HG02759 (cell line): ENCODE data around the gene CST3.
"Not testable (repeated sequence)": the region's sequence is repeated elsewhere in the genome, so short reads cannot be mapped to it uniquely, and the experiment has no call there.

Experiments used
- ATAC-seq: cut with Tn5 transposase; IDR thresholded peaks from one replicate; pipeline ENCODE4 v1.9.1; 2021; ENCODE audit warnings: mild to moderate bottlenecking, moderate library complexity; ENCODE audit not compliant: unreplicated experiment

Gene CST3

DNA sequence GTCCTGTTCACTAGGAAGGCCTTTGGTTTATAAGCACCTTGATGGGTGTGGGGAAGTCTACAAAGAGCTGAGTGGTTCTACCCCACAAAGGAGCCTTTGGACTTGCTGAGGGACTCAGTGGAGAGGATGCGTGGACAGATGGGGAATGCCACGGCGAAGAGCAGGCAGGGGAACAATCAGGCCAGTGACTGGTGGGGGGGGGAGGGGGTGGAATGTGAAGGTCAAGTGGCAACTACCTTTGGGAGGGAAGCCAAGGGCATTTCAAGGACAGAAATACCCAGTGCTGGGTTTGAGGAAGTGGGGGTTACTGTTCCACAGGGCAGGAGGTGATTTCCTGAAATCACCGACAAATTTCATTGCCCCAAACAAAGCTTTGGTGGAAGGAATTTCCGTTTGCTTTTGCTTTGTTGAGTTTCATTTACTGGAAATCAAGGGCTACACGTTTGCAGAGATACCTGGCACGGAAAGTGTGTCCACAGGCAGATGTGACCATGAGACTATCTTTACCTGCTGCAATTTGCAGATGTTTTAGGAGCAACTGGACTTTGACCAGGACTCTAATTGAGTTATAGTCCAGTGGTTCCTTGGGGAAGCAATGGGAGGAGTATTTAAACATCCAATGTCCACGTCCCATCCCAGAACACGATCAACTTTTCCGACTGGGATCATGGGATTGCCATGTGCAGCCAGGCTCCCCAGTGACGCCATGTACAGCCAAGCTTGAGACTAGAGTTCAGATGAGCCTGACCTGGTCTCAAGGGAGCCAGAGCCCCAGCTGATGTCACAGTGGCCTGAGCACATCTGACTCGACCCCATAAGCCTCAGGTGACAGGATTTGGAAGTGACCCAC lies 8.0 kb downstream of the CST3 start:
- ATAC-seq, result no peak

DNA sequence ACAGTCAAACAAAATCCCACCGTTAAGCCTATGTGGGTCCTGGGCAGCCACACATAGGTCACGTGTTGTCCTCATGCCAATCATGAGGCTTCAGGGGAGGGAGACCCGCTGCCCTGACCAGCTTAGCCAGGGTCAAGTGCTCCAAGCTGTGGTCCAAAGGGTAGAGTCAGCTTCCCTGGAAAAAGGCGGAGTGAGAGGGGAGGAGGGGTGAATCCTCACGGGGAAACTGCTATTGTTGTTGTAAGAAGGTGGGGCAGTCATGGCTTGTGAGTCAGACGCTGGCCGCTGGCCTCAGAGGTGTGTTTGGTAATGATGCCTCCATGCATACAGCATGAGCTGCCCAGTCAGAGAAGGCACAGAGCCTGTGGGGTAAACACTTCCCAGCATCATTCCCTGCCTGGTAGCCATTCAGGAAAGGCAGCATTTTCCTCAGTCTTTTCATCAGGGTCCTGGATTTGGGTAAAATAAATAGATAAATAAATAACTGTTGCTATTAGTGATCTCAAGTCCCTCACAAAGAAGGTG lies 8.7 kb downstream of the CST3 start:
- ATAC-seq, result no peak

DNA sequence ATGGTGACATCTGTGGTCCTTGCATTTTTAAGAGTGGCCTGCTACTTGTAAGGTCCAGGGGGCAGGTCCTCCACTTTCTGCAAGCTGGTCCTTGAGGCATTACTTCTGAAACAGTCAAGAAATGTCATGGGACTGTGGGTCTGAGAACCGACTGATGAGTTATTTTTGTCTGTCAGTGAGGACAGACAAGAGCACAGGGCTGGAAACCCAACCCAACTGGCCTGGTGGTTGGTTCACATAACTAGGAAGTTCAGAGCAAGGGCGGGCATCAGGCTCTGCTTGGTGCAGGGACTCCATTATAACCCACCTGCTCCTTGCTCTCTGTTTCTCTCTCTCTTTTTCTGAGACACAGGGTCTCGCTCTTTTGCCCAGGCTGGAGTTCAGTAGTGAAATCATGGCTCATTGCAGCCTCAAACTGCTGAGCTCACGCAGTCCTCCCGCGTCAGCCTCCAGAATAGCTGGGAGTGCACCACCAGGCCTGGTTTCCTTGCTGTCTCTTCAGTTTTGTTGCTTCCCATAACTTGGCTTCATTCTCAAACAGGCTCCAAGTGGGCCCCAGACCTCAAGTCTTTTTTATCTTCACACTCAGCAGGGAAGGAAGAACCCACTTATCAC lies 9.2 kb downstream of the CST3 start:
- ATAC-seq, result no peak

DNA sequence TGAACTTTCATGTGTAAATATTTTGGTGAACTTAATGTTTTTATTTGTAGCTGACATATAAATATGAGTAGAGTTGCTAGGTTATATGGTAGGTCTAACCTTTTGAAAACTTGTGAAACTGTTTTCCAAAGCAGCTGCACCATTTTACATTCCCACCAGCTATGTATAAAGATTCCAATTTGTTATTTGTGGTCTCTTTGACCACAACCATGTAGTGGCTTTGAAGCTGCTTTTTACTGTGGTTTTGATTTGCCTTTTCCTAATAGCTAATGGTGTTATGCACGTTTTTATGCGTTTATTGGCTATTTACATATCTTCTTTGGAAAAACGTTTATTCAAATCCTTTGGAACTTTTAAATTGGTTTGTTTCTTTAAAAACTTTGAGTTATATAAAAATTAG lies 10.3 kb downstream of the CST3 start:
- ATAC-seq, result no peak

DNA sequence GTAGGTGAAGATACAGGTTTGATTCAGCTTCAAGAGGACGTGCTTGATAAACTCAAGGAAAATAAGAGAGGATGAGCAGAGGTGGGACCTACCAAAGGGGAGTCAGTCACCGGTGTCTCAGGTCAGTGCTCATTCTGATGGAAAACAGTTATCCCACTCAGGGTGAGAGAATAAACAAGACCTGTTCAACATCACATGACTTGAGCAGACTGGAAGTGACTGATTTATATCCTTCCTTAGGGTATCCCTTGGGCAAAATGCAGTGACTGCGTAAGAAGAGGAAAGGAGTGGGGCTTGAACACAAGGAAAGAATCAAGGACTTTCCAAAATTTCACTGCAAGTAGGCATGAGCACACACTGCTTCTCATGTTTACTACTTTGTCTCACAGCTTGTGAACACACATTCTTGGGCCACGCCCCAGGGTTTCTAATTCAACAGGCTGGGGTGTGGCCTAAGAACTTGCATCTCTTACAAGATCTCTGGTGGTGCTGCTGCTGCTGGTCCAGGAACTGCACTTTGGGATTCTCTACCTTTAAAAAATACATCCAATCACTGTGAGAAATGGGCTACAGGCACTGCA lies 11.6 kb downstream of the CST3 start:
- ATAC-seq, result no peak

DNA sequence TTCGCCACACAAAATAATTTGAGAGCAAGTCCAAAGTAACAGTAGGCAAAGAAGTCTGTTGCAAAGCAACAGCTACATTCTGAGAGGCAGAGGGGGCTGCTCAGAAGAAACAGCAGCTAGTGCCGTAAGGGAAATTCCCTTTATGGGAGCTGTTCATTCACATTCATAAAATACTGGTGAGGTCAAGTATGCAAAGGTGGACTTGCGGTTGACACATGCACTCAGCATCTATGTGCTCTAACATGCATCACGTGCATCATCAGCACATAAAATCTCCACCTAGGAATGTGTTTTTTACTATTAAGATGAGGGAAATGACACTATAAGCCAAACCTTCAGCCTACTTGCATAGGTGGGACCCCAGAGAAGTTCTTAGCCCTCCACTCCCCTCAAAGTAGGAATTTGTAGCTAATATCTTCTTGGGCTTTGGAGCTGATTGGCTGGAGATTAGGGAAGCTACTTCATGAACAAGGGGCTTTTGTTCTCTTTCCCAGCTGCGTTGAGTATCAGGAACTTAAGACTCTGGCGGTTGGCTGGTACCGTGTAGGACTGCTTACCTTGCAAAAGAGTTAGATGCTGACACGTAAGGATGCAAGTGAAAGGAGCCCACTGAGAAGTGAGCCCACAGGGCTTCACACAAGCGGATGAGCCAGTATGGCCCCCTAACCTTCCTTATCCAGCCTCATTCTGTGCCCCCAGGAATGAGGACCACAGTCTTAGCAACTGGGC lies 12.4 kb downstream of the CST3 start:
- ATAC-seq, result no peak

DNA sequence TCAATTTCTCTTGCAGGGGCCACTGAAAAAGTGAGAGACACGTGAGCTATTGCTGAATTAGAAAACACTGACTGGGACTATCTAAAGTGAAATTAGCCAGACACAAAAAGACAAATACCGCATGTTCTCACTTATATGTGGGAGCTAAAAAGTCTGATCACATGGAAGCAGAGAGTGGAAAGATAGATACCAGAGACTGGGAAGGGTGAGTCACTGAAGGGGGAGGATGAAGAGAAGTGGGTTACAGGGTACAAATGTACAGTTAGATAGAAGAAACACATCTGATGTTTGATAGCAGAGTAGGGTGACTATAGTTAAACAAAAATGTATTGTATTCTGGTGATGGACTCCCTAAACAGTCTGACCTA lies 13.4 kb downstream of the CST3 start:
- ATAC-seq, result no peak

DNA sequence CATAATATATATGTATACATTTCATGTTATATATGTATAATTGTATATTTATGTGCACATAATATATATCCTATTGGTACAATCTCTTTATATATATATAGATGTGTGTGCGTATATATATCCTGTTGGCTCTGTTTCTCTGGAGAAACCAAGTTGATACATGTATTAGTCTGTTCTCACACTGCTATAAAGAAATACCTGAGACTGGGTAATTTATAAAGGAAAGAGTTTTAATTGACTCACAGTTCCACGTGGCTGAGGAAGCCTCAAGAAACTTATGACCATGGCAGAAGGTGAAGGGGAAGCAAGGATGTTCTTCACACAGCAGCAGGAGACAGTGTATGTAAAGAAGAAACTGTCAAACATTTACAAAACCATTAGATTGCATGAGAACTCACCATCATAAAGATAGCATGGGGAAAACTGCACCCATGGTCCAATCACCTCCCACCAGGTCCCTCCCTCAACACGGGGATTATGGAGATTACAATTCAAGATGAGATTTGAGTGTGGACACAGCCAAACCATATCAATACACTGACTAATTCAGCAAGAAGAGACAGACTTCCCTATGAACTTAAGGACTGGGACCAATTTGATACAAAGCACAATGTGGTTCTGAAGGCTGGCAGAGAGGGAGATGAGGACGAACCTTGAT lies 14.0 kb downstream of the CST3 start:
- ATAC-seq, result no peak

DNA sequence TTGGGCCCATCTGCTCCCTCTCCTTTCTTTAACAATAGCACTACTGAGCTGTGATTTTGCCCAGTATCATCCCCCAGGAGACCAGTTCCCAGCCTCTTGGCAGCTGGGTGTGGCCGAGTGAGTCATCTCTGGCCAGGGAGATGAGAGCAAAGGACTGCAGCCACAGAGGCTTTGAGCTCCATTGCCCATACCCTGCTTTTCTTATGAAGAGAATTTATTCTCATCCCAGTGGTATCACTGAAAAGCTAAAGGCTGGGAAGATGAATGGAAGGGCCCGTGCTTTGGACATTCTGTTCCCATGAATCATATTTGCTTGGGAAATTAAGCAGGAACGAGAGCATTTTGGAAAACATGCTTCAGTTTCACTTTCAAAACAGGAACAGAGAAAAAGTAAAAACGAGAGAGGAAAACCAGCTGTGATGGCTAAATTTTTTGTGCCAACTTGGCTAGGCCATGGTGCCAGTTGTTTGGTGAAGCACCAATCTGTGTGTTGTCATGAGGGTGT lies 14.9 kb downstream of the CST3 start:
- ATAC-seq, result peak; percentile 88

DNA sequence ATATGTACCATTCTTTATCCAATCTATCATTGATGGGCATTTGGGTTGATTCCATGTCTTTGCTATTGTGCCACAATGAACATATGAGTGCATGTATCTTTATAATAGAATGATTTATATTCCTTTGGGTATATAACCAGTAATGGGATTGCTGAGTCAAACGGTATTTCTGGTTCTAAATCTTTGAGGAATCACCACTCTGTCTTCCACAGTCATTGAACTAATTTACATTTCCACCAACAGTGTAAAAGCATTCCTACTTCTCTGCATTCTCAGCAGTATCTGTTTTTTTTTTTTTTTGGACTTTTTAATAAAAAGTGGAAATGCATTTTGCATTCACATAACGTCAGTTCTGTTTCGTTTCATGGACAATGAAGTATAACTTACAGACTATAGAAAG lies 15.4 kb downstream of the CST3 start:
- not testable (repeated sequence) for ATAC-seq

DNA sequence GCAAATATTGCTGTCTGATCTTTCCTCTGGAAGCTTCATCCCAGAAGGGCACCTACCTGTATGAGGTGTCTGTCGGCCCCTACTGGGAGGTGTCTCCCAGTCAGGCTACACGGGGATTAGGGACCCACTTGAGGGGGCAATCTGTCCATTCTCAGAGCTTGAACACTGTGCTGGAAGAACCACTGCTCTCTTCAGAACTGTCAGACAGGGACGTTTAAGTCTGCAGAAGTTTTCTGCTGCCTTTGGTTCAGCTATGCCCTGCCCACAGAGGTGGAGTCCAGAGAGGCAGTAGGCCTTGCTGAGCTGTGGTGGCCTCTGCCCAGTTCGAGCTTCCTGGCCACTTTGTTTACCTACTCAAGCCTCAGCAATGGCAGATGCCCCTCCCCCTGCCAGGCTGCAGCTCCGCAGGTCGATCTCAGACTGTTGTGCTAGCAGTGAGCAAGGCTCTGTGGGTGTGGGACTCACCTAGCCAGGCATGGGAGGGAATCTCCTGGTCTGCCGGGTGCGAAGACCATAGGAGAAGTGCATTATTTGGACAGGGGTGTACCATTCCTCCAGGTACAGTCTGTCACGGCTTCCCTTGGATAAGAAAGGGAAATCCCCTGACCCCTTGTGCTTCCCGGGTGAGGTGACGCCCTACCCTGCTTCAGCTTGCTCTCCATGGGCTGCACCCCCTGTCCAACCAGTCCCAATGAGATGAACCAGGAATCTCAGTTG lies 16.9 kb downstream of the CST3 start:
- not testable (repeated sequence) for ATAC-seq

DNA sequence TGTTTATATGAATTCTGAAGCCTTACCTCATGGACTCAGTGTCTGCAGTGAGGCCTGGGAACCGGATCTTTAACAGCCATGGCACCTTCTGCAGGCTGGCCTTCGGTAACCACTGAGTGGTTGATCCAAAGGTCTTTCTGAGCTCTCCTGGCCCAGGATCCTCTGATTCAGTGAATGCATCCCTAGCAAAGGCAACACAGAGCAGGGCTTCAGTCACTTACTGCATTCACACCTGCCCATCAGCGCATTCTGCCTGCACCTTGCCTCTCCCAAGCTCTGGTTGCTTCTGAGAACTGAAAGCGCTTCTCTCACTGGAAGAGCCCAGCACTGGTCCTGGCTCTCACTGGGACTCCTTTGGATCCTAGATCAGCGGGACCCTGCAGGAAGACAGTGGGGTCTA lies 23.6 kb downstream of the CST3 start:
- ATAC-seq, result no peak

DNA sequence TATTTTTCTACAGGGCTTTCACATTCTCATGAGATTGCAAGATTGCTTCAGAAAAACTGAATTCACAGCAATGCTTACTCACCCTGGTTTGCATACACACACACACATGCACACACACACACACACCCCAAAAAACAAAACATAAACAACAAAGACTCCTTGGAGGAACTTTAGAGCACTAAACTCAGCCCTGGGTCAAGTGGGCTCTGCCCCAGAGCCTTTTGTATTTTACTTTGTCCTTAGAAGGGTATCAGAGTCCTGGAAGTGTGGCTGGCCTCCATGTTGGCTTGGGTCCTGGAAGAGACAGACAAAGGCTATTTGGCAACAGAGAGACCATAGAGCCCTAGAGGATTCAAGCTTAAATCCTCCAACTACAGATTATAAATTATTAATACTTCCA lies 24.1 kb downstream of the CST3 start:
- ATAC-seq, result no peak

DNA sequence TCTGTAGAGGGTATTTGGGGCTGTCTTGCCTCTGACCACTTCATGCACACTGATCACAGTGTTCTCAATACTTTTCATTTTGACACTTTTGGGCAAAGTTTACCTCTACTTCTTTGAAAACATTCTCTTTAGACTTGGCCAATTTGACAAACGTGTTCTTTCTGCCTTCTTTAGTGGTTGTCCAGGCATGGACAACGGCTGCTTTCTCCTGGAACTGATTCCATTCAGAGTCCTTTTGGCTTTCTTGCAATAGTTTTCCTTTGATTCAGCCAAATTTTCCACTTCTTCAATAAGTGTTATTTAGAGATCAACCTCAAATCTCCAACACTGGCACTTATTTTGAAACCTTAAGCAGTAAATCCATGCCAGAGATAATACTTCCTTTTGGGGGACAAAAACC lies 25.4 kb downstream of the CST3 start:
- no peak for ATAC-seq

DNA sequence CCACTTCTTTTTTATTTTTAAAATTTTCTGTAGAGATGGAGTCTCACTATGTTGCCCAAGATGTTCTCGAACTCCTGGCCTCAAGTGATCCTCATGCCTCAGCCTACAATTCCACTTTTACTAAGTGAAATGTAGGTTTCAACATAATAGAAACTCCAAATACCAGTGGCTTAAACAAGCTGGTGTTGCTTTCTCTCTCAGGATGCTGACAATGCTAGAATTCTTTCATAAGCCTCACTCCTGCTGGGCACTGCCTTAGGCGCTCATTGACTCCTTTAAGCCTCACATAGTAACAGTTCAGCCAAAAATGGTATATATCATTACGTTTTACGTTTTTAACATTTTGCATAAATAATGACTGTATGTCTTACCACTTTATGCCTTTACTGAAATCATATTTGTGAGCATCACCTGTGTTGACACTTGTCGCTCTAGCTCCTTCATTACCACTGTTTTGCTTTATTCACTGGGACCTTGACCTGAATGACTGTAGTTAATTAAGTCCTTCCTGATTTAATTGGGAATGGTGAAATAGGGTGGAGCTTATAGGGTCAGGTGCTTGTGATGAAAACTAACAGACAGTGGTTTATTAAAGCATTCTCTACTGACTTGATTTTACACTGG lies 28.2 kb downstream of the CST3 start:
- ATAC-seq, result no peak

DNA sequence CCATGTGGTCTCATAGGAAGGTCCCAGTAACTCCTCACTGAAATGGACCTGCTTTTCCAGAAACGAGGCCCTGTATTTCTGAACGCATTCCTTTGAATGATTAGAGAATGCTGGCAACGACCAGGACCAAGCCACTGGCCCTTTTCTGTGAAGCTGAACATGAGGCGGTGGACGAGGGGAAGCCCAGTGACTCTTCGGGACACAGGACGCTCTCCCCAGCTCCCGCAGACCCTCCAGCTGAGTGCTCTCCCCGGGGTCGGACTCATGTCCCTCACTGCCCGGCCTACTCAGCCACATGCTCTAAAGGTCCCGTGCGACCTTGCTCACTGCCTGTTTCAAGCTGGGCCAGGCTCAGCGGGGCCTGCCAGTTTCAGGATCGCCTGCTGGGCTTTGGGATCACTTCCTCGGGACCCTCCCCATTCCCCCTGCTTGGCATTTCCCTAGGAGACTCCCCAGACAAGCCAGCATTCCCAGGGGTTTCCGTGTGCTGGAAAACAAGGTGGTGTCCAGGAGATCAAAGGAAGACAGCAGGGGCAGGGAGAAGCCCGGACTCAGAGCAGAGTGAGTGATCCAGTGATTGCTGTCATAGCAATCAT lies 29.4 kb downstream of the CST3 start:
- no peak for ATAC-seq

DNA sequence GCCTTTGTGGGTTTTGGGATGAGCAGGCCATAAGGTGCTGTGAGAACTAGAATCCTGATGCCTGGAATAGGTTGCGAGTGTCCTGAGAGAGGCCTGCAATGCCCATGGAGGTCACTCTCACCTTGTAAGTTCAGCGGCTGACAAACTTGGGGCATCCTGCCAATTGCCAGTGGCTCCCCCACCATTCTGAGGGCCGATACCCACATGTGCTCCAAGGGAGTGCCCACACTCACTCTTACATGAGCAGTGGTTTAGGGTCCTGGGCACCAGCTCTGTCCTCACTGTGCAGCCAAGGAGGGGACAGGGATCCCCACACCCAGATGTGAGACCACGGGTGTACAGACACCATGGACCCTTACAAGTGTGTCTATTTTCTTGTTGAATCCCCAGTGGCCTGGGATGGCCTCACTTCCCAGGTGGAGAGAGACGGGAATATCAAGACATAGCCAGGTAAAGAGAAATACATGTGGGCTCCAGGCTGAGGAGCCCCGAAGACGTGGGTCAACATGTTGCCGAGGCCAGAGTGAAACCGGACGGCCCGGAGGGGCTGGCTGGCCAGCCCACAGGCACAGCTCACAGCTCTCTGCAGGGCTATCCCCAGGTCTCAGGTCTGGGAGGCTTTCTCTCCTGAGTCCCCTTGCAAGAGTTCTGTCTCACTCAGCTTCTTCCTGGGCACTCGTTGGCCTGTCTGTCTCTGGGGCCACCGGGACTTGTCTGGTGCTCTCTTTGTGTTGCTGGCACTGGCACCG lies 30.1 kb downstream of the CST3 start:
- no peak for ATAC-seq

DNA sequence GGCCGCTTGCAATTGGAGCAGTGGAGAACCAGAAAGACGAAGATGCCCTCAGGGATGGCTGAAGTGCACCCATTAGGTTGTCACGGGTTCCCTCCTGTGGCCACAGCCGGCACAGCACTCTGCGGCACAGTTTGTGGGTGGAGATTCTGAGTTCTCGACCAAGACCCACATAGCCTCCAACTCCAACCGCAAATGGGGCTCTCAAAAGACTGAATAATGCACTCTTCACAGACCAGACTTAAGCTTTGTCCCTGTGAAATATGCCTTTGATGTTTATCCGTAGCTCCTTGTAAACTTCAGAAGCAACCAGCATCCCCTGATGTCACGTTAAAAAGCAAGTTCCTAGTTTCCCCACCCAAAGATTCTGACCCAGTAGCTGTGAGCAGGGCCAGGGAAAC lies 31.1 kb downstream of the CST3 start:
- ATAC-seq, result peak; percentile 96
